DMS 273 (cell line): ENCODE measurements around the gene SALL4.
"Not testable (repeated sequence)": the region's sequence is repeated elsewhere in the genome, so short reads cannot be mapped to it uniquely, and the experiment has no call there.

Experiments
- DNase-seq: peaks from one replicate; lab custom pipeline; 2025; ENCODE audit not compliant: unreplicated experiment; lab: John Stamatoyannopoulos, UW

SALL4 gene

DNA sequence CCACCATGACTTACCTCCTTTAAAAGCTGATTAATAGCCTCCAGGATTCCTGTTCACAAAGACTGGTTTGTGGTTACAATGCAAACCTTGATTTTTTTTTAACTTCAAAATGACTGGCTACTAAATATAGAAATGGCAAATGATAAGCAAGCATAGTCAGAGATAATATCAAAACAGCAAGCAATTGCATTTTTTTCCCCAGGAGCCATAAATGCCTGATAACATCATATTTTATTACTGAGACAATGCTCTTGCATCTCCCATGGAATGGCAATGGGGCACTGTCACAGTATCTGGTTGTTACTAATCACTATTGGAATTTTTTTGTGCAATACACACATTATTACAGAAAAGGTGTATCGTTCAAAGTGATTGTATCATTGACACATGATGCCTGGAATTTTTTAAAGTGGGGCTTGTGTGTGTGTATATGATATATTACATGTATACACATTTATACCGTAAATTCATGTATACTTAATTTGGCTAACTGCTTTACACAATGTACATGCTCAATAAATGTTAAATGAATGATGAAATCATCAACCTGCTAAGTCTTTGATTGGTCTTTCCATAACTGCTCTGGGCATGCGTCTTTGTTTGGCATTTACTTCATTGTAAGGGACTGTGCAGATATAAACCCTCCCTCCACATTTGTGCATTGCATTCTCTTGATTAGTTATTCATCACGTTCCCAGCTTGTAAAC lies 980 bp upstream of the SALL4 start:
- DNase-seq = no peak

- DNase-seq = no peak
These were observed 548 bp downstream of the SALL4 start for GRCh38 chr20:51801823-51802123.

DNA sequence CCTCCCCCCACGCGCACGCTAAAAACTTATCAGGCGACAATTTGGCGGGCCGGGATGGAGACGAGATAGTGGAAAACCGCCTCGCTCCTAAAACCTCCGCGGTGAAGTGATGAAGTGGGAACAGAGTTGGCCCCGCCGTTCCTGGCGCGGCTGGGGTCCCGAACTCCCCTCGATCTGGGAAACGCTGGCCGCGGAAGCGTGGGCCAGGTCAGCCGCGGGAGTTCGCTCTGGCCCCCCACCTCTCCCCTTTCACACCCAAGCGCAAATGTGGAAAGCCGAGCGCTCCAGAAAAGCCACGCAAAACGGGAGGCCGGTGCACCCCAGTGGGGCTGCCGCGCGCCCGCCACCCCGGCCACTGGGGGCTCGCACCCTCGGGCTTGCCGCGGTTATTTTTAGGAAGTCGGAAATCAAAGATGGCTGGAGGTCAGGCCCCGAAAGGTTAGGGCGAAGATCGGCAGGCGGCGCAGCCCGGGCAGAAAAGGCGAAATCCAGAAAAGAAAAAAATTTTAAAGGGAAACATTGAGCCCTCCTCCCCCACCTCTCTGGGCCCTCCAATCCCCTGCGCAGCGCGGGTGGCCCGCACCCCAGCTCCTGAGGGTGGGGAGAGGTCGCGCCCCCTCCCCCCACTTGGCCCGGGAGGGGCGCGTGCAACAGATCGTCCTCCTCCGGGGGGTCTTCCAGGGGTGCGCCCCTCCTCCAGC lies 1.0 kb downstream of the SALL4 start:
- DNase-seq = peak; percentile 51

- DNase-seq = peak; percentile 60
These were observed 1.5 kb downstream of the SALL4 start for GRCh38 chr20:51800872-51801121.

DNA sequence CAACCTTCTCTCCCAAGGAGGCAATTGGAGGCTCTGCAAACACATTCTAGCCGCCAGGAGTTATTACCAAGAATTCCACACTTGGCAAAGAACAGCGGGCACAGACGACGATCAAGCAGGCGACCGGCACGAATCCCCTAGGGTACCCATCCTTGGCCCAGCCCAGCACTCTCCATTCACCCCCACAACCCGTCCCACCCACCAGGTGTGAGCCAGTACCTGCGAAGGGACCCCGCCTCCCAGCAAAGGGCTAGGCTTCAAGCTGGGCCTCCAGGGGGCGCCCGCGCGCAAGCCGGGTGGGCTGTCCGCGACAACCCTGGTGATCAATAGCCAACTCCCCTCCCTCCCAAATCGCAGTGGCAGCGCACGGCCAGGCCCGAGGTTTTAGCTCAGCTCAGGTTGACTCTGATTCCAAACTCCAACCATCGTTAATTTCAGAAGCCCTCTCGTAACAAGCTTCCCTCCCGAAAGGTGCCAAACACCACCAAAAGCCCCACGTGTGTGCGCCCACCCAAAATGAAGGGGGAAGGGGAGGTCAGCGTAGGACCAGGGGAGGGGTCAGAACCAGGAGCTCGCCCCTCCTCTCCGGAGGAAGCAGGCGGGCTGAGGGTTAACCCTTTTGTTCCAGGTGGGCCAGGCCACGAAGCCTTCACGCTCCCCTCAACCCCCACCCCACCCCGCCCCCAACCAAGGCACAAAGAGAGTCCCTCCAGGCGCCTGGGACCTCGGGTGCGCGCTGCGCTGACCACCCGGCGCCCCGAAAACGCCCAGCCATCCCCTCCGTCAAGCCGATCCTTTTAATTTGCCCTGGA lies 2.1 kb downstream of the SALL4 start:
- peak; percentile 86 for DNase-seq

DNA sequence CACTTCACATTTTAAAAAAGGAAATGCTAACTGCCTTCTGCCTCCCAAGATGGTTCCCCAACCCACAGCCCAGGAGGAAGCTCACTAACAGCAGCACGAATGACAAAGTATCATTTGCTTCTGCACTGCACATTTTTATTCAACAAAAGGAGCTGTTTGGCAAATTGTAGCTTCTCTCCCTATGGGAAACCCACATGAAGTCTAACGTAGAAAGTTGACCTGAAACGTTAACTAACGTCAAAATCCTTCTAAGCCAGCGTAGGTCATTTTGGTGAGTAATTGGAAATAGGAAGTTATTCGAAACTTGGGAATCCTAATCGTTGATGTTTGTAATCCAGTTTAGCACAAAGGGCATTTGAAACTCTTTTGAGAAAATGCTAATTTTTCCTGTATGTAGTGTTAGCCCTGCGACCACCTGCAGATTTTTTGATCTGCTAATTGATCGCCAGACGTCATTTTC lies 2.9 kb downstream of the SALL4 start:
- no peak for DNase-seq

DNA sequence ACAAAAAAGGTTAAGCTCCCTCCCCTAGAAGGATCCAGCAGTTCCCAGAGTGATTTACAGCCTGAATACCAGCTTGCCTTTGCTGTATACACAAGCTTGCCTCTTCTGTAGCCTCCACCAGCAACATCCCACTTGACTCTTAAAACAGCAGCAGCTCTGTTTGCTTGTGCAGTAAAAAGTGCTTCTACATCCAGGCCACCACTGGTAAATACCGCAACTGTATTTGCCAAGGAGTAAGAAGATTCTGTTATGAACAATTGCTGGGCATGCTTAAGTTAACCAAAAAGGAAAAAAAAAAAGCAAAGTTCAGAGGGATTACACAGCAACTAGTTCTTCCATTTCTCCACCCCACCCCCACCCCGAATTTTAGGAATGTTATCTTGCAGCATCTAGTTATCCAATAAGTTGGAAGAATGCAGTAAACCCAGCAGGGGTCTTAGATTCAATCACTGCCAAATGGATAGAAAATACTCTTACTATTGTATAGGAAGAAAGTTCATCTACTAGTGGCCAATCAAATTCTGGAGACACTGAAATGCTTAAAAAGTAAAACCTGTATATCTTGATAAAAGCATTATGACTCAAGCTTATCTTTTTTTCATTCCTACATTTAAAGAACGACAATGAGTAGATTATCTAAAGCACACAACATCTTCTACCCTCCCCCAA lies 4.8 kb downstream of the SALL4 start:
- no peak for DNase-seq

GRCh38 chr20:51796340-51796739 lies 6.0 kb downstream of the SALL4 start:
- DNase-seq = no peak

- no peak for DNase-seq
These were observed 9.4 kb downstream of the SALL4 start for GRCh38 chr20:51792960-51793359.

GRCh38 chr20:51791626-51792025 lies 10.7 kb downstream of the SALL4 start:
- DNase-seq = no peak

- DNase-seq = no peak
These were observed 12.1 kb downstream of the SALL4 start for GRCh38 chr20:51790256-51790655.

DNA sequence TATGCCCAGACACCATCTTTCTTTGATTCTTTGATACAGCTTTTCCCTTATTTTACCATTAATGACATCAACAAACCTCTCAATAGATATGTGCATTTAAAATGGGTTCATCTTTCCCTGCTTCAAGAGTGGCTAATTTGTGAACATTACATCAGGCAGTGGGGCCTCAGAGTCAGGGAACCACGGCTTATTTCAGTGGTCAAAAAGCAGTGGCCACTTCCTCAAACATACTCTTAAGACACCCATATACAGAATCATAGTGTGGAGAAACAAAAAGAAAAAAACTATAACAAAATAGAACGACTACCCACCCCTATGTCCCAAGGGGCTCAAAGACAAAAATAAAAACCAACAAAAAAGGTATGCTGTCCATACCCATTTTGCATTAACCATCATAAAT lies 12.9 kb downstream of the SALL4 start:
- DNase-seq = no peak

DNA sequence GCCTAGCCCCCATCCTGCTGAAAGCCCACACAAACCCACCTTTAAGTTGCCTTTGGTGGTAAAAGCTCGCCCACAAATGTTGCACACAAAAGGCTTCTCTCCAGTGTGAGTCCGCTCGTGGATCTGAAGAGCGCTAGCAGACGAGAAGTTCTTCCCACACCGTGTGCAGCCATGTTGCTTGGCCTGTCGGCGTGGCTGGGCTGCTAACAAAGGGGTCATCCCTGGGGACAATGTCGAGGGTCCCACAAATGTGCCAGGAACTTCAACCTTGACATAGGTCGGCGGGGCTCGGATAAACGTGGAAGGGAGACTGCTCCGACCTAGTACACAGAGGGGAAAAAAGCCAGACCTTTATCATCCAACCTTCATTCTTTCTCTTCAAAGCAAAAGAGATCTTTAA lies 13.5 kb downstream of the SALL4 start:
- no peak for DNase-seq

- DNase-seq = no peak
These were observed 18.0 kb downstream of the SALL4 start for GRCh38 chr20:51784299-51784698.

DNA sequence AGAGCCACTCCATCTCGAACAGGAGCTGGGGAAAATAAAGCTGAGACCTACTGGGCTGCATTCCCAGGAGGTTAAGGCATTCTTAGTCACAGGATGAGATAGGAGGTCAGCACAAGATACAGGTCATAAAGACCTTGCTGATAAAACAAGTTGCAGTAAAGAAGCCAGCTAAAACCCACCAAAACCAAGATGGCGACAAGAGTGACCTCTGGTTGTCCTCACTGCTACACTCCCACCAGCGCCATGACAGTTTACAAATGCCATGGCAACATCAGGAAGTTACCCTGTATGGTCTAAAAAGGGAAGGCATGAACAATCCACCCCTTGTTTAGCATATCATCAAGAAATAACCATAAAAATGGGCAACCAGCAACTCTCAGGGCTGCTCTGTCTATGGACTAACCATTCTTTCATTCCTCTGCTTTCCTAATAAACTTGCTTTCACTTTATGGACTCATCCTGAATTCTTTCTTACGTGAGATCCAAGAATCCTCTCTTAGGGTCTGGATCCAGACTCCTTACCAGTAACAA lies 24.0 kb downstream of the SALL4 start:
- not testable (repeated sequence) for DNase-seq

DNA sequence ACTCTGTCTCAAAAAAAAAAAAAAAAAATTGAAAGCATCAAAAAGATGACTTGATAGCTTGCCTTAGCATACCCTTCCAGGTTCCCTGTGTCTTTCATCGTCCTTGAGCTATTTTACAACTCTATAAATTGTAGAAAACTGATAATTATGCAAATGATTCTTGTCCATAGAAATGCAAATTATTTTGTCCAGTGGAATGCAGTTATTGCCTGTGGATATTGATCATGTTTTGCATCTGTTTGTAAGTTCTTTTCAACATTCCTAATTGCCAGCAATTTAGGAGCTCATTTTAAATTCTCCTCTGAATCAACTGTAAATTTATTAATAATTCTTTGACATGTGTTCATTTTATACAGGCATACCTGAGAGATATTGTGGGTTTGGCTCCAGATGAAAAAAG lies 27.1 kb downstream of the SALL4 start:
- DNase-seq = no peak

DNA sequence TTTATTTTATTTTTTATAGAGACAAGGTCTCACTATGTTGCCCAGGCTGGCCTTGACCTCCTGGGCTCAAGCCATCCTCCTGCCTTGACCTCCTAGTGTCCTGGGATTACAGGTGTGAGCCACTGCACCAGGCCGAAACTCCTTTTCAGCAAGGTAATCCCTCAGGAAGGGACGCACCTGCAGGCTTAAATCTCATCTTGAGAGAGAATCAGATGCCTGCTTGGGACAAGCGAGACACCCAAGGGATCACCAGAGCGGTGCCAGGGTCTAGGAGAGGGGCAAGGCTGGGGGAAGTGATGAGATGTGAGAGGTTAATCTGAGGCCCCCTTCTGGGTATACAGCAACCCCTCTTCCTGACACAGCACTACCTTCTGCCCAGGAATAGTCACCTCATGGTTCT lies 30.1 kb downstream of the SALL4 start:
- no peak for DNase-seq

DNA sequence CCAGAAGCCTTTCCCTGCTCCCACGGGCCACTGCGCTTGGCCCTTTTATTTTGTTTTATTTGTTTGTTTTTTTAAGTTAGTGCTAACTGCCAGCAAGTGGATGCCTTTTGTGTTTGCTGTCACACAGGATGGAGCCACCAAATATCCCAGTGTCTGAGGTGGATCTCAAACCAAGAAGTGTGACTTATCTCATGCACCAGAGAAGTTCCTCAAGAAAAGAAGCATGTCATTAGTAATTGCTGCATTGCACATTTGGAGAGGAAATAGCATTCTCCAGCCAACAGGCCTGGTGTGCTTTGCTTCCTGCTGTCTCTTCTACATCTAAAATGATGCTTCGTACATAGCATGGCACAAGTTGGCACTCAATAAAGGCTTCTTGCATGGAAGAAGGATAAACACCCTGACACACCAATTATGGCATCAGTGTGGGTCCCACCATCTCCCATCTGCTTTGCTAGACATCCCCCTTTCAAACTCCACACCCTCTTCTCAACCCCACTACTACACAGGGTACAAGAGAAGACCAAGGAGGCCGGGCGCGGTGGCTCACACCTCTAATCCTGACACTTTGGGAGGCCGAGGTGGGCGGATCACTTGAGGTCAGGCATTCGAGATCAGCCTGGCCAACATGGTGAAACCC lies 32.2 kb downstream of the SALL4 start:
- no peak for DNase-seq

DNA sequence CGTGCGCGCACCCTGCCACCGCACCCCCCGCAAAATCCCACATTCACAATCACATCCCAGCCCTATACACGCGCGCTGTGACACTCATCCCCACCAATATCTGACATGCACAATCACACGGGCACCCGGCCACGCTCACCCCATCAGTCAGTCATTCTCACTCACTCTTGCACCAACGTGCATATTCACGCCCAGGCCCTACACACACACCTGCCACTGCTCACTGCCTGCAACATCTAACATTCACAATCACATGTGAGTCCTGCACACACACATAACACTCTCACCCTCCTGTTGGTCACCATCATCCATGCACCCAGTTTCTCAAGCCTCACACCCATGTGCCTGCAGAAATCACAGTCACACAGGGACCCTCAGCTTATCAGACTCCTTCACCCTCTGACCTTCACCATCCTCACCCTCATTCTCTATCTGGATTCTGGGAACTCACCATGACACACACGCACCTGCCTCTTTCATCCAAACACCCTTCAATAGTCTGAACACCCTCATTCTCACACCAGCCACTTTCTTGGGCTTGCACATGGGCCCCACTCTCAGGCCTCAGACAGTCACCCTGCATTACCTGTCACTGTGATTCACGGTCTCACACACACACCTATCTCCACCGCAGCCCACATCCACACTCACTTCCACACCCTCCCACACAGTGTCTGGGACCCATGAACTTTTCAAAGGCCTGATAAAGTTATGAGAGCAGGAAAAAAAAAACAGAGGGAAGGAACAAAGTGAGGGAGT lies 33.4 kb downstream of the SALL4 start:
- DNase-seq = peak; percentile 27
